Measurements from ENCODE around the gene NEAT1. TPM values are rescaled to one million over a fixed set of nuclear protein-coding genes. Genes with fewer than 3 reads are reported as not detected.
A peak's percentile ranks its signal among the peaks of the same experiment; 100 is the strongest.

Gene NEAT1
- polyA plus RNA-seq, 1 donor from 2014 or later = 1.2 TPM

DNA sequence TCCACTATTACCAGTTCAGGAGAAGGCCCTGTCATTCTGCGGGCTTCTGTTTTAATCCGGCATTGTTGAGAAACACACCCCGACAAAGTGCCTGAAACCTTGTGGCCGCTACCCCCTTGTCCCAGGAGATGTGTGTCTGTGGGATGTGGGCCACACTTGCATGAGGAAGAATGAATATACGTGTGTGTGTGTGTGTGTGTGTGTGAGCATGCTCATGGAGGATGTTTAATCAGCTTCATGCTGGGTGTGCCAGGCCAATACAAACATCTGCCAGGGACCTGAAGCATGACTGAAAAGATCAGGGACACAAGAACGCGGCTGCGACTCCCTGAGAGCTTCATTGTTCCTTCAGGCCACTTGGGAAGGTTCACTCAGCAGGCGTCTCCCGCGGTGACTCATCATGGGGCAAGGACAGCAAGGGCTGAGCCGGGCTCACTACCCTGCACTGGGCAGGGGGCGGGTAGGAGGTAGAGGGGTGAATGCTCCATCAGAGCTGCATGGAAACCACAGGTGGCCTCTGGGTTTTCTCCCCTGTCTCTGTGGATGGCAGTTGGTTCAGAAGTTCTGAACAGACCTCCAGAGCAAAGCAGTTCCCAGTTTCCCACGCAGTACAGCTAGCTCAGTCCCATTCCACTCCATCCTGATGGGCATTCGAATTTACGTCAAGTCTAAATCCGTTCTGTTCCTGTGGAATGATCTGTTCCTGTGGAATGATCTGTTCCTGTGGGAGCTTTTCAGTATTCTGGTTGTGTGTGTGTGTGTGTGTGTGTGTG is 69.2 kb downstream of the NEAT1 start:
- no peaks in the 10 kb centered on the region for H3K9me3 Mint-ChIP-seq
- H3K4me1 Mint-ChIP-seq = peaks cover 47 to 64% (median 54%) of the 10 kb centered on the region in 3 donors
- H3K27me3 Mint-ChIP-seq = no peaks in the 10 kb centered on the region
- H3K27ac Mint-ChIP-seq = peak overlapping the region; percentile 60 to 97 (median 90)
- peak overlapping the region in 3 of 4 donors; percentile 82 to 89 (median 85) for H3K4me3 Mint-ChIP-seq
- no peaks in the 10 kb centered on the region for H3K36me3 Mint-ChIP-seq

DNA sequence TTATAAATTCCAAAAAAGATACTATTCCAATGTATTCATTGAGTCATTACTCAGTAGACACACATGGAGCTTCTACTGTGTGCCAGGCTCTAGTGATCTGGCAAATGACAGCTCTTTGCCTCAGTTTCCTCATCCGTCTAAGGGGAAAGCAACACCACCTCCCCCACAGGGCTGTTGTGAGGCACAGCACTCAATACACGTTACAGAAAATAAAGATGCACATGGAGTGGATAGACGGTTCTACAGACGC is 69.7 kb downstream of the NEAT1 start:
- no peaks in the 10 kb centered on the region for H3K9me3 Mint-ChIP-seq
- H3K4me1 Mint-ChIP-seq = peaks cover 51 to 64% (median 59%) of the 10 kb centered on the region in 3 donors
- H3K36me3 Mint-ChIP-seq = no peaks in the 10 kb centered on the region
- H3K27me3 Mint-ChIP-seq = no peaks in the 10 kb centered on the region
- H3K4me3 Mint-ChIP-seq = peak overlapping the region; percentile 41 to 91 (median 72)
- peak overlapping the region; percentile 60 to 97 (median 90) for H3K27ac Mint-ChIP-seq

DNA sequence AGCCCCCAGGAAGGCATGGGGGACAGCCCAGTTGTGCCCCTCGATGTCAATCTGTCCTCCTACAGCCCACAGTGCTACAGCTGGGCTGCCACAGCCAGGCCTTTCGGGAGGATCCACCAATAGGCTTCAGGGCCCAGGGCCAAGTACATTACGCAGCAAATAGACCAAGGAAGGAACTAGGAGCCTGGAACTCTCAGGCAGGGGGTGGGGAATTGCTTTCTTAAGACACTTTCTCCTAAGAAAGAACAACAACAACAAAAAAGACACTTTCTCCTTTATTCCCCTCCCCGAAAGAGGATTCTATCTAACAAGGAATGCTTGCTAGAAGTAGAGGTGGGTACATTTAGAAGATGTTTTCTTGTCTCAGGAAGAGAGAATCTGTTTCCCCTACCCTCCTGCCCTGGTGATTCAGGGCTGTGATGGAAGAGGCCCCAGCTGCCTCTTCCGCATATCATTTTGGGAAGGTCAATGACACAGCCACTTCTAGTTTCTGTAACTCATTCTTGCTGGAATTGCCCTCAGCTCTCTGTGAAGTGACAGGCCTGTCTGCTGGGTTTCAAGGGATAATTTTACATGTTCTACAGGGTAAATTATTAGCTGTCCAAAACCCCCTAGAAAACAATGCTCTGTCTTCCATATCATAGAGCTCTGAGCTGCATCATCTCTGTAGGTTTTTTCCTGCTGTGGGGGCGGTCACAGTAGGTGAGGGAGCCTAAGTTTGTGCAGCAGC is 70.2 kb downstream of the NEAT1 start:
- Mint-ChIP-seq H3K36me3 (no peaks in the 10 kb centered on the region), H3K9me3 (no peaks in the 10 kb centered on the region), H3K27me3 (no peaks in the 10 kb centered on the region), H3K27ac (peak overlapping the region; percentile 60 to 97 (median 90)), H3K4me3 (peak overlapping the region; percentile 61 to 91 (median 75)), H3K4me1 (peaks cover 49 to 63% (median 57%) of the 10 kb centered on the region in 3 donors)

DNA sequence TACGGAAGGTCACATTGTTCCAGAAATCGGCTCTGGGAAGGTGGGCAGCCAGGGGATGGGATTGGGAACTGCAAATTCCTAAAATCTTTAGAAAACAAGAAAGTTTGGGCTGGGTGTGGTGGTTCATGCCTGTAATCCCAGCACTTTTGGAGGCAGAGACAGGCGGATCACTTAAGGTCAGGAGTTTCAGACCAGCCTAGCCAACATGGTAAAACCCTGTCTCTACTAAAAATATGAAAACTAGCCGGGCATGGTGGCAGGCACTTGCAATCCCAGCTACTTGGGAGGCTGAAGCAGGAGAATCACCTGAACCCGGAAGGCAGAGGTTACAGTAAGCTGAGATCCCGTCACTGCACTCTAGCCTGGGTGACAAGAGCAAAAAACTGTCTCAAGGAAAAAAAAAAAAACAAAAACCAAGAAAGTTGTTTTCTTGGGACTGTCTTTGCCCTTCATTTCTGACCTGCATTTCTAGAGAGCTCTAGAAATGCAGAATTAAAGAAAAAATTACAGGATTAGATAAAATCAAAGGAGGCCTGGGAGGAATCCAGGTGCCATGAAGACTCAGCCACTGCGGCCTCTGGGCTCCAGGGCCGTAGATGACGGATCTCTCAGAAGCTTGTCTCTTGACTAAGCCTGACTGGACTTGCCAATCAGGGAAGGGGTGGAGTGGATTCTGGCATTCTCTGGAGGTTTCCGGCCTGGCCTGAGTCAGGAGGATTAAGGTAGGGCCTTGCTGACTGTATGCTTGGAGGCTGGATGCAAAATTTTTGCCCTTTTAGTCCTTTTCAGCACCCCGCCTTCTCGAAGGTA is 71.0 kb downstream of the NEAT1 start:
- Mint-ChIP-seq H3K27me3 (no peaks in the 10 kb centered on the region), H3K4me3 (peak overlapping the region; percentile 61 to 91 (median 76)), H3K36me3 (no peaks in the 10 kb centered on the region), H3K9me3 (no peaks in the 10 kb centered on the region), H3K27ac (peak overlapping the region; percentile 64 to 97 (median 92)), H3K4me1 (peaks cover 43 to 59% (median 50%) of the 10 kb centered on the region in 3 donors)

Other genes starting within 250 kb of the NEAT1 start
- gene CAPN1, start 240.9 kb upstream of the NEAT1 start, polyA plus RNA-seq = 113 TPM
- 13.0 TPM for gene POLA2, start 160.8 kb upstream of the NEAT1 start, polyA plus RNA-seq
- gene CDC42EP2, start 107.9 kb upstream of the NEAT1 start, polyA plus RNA-seq = not detected
- gene DPF2, start 88.9 kb upstream of the NEAT1 start, polyA plus RNA-seq = 77.7 TPM
- 2.3 TPM for gene TIGD3, start 68.0 kb upstream of the NEAT1 start, polyA plus RNA-seq
- gene SLC25A45, start 40.2 kb upstream of the NEAT1 start, polyA plus RNA-seq = 17.8 TPM
- 54.2 TPM for gene FRMD8, start 36.2 kb upstream of the NEAT1 start, polyA plus RNA-seq
- 3,054 TPM for gene MALAT1, start 76.2 kb downstream of the NEAT1 start, polyA plus RNA-seq
- 34.0 TPM for gene SCYL1, start 102.3 kb downstream of the NEAT1 start, polyA plus RNA-seq
- gene LTBP3, start 135.6 kb downstream of the NEAT1 start, polyA plus RNA-seq = 37.4 TPM
- gene ZNRD2, start 147.7 kb downstream of the NEAT1 start, polyA plus RNA-seq = 86.4 TPM
- gene FAM89B, start 149.7 kb downstream of the NEAT1 start, polyA plus RNA-seq = 49.0 TPM
- 16.1 TPM for gene EHBP1L1, start 153.3 kb downstream of the NEAT1 start, polyA plus RNA-seq
- gene KCNK7, start 173.0 kb downstream of the NEAT1 start, polyA plus RNA-seq = not detected
- 26.5 TPM for gene MAP3K11, start 191.4 kb downstream of the NEAT1 start, polyA plus RNA-seq
- gene PCNX3, start 193.0 kb downstream of the NEAT1 start, polyA plus RNA-seq = 6.8 TPM
- 253 TPM for gene SIPA1, start 215.3 kb downstream of the NEAT1 start, polyA plus RNA-seq
- 66.7 TPM for gene RELA, start 240.1 kb downstream of the NEAT1 start, polyA plus RNA-seq